Peyer's patch (tissue), 4 donors: ENCODE measurements around the gene GABRR3. TPM values are rescaled to one million over a fixed set of nuclear protein-coding genes. Genes with fewer than 3 reads are reported as not detected.

ENCODE experiments used
- DNase-seq, 3 donors: peaks; one replicate each; pipeline ENCODE4 v3.0.0-alpha.2; 2017 to 2019
- H3K27ac ChIP-seq, 4 donors: fragments of 200-600 bp; sonication (generic); one replicate each; pipeline ENCODE4 v1.5.1; 2016 to 2019
- H3K27me3 ChIP-seq, 2 donors: fragments of 200-600 bp; sonication (generic); one replicate each; pipeline ENCODE4 v1.5.1; 2019
- H3K36me3 ChIP-seq, 3 donors: fragments of 200-600 bp; sonication (generic); one replicate each; pipeline ENCODE4 v1.5.1; 2016 to 2019
- H3K4me1 ChIP-seq, 4 donors: fragments of 200-600 bp; sonication (generic); one replicate each; pipeline ENCODE4 v1.5.1; 2016 to 2019
- H3K4me3 ChIP-seq, 4 donors: fragments of 200-600 bp; sonication (generic); 1 replicate in 3 of 4; 2 replicates in 1 of 4; pipeline ENCODE4 v1.5.1; 2016 to 2019; ENCODE audit warnings: mild to moderate bottlenecking in 1 of 4
- H3K9me3 ChIP-seq, 4 donors: fragments of 200-600 bp; sonication (generic); one replicate each; pipeline ENCODE4 v1.5.1; 2016 to 2019; ENCODE audit warnings: mild to moderate bottlenecking in 1 of 4
- CTCF ChIP-seq, 6 experiments: fragments of 450-650 bp in 4 of 6; fragments of 200-600 bp in 2 of 6; sonication (generic) in 1 of 6; IDR thresholded peaks; one replicate each; pipeline ENCODE4 v1.5.1; 2017 to 2019; ENCODE audit warnings: antibody characterized with exemption in 6 of 6, mild to moderate bottlenecking in 3 of 6, moderate library complexity in 1 of 6
- POLR2A ChIP-seq, 2 donors: fragments of 450-650 bp; IDR thresholded peaks; one replicate each; pipeline ENCODE4 v1.5.1; 2017; ENCODE audit warnings: antibody characterized with exemption in 2 of 2, mild to moderate bottlenecking in 2 of 2, moderate library complexity in 2 of 2
- total RNA-seq, 4 donors: library from RNA; depleted of rRNA; stranded (reverse); fragments of >200 nt; gene quantifications; one replicate each; pipeline ENCODE4 v1.1.0, GENCODE V29; 2016

The GABRR3 gene
- total RNA-seq, 4 donors from 2014 or later: not detected

DNA sequence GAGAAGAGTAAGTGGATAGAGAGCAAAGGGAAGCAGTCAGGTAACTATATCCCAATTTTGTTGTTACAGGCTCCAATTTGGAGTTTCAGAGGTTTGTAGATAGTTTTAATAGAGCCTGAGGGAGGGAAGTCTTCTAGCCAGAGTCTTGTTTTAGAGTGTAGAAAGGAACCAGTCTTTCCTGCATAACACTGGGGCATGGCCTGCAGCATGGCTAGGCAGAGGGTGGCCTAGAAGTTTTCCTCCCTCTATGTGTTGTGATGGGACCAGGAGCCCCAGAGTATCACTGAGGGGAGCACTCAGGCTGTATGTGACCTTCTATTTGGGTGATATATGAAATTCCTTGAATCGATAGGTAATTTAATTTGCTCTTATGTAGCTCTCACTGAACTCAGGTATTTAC lies 22.5 kb upstream of the GABRR3 start:
- no peak overlapping the region for H3K4me3 ChIP-seq
- H3K4me1 ChIP-seq: no peaks in the 10 kb centered on the region
- no peaks in the 10 kb centered on the region for H3K9me3 ChIP-seq
- no peaks in the 10 kb centered on the region for H3K27me3 ChIP-seq
- H3K36me3 ChIP-seq: no peaks in the 10 kb centered on the region
- no peak overlapping the region for H3K27ac ChIP-seq
- no peak for DNase-seq
- TF ChIP-seq POLR2A (IDR thresholded peaks at IDR 0.05): no peak
- no peak for TF ChIP-seq CTCF (IDR thresholded peaks at IDR 0.05)

- no peaks in the 10 kb centered on the region for H3K36me3 ChIP-seq
- no peak overlapping the region for H3K4me3 ChIP-seq
- no peak for DNase-seq
- TF ChIP-seq CTCF (IDR thresholded peaks at IDR 0.05) (no peak), POLR2A (IDR thresholded peaks at IDR 0.05) (no peak)
- no peaks in the 10 kb centered on the region for H3K9me3 ChIP-seq
- H3K27me3 ChIP-seq: no peaks in the 10 kb centered on the region
- no peak overlapping the region for H3K27ac ChIP-seq
- H3K4me1 ChIP-seq: no peaks in the 10 kb centered on the region
Observed at GRCh38 chr3:98056035-98056434, 20.9 kb upstream of the GABRR3 start.

- no peaks in the 10 kb centered on the region for H3K27me3 ChIP-seq
- no peak overlapping the region for H3K27ac ChIP-seq
- H3K36me3 ChIP-seq: no peaks in the 10 kb centered on the region
- no peak for DNase-seq
- TF ChIP-seq POLR2A (IDR thresholded peaks at IDR 0.05) (no peak), CTCF (IDR thresholded peaks at IDR 0.05) (no peak)
- H3K4me3 ChIP-seq: no peak overlapping the region
- H3K4me1 ChIP-seq: no peaks in the 10 kb centered on the region
- no peaks in the 10 kb centered on the region for H3K9me3 ChIP-seq
Observed at GRCh38 chr3:98049271-98049670, 14.2 kb upstream of the GABRR3 start.

DNA sequence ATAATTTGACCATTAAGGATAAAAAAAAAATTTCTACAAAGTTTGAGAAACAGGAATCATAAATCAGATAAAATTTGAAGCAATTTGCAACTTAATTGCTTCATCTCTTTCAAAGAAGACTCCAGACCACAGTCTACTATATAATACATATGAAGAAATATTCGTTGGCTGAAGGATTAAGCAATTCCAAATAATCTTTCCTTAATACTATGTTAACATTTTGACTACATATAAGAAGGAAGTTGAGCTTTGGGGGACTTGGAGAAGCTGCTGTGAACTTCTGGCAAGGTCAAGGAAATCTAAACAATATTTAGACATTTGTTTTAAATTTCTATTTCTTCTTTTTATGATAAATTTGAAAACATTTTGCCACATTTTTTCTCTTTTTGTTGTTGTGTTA lies 13.5 kb upstream of the GABRR3 start:
- DNase-seq: no peak
- H3K4me3 ChIP-seq: no peak overlapping the region
- no peak overlapping the region for H3K27ac ChIP-seq
- no peaks in the 10 kb centered on the region for H3K36me3 ChIP-seq
- no peaks in the 10 kb centered on the region for H3K4me1 ChIP-seq
- H3K27me3 ChIP-seq: no peaks in the 10 kb centered on the region
- TF ChIP-seq POLR2A (IDR thresholded peaks at IDR 0.05): no peak
- TF ChIP-seq CTCF (IDR thresholded peaks at IDR 0.05): no peak
- H3K9me3 ChIP-seq: no peaks in the 10 kb centered on the region

DNA sequence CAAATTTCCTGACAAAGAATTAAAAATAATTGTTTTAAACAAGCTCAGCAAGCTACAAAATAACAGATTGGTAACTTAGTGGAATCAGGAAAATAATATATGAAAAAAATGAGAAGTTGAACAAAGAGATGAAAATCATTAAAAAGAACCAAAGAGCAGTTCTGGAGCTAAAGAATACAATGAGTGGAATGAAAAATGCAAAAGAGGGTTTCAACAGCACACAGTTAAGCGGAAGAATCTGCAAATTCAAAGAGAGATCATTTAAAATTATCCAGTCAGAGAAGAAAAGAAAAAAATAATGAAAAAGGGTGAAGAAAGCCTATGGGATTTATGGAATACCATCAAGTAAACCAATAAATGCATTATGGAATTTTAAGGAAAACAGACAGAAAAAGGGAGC lies 6.2 kb upstream of the GABRR3 start:
- TF ChIP-seq POLR2A (IDR thresholded peaks at IDR 0.05): no peak
- no peaks in the 10 kb centered on the region for H3K27me3 ChIP-seq
- H3K27ac ChIP-seq: no peak overlapping the region
- no peaks in the 10 kb centered on the region for H3K9me3 ChIP-seq
- H3K4me1 ChIP-seq: no peaks in the 10 kb centered on the region
- no peak for DNase-seq
- no peak overlapping the region for H3K4me3 ChIP-seq
- H3K36me3 ChIP-seq: no peaks in the 10 kb centered on the region

DNA sequence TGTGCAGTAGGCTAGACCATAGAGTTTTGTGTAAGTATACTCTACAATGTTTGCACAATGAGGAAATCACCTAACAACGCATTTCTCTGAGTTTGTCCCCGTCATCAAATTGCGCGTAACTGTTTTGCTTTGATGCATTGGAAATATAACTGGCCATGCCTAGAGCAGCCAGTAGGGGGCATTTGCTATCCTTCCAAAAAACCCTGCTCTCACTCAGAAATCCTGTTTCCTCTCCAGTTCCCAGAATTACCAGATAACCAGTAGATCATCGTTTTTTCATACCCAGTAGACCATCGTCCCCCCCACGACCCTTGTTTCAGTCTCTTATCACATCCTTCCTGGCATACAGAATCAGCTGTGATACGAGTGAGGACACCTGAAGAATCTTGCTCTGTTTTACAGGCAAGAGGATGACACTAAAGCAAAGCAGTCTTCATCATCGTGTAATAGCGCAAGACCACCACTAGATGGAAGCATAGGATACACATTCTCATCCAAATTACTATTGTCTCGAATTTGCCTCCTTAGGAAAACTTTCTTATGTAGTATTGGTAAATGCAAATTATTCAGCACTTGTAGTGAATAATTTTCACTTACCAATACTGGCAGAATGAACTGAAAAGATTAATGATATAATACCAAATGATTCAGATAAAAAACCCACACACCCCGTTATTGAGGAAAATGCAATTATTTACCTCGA lies 4.4 kb upstream of the GABRR3 start:
- no peak overlapping the region for H3K27ac ChIP-seq
- peak overlapping the region in 2 of 4 donors; percentile 27 to 41 for H3K4me3 ChIP-seq

More for the DNA sequence above, 4.4 kb upstream of the GABRR3 start:
- peak in 2 of 3 donors; percentile 58 to 79 for DNase-seq
- Histone ChIP-seq H3K9me3 (no peaks in the 10 kb centered on the region), H3K36me3 (no peaks in the 10 kb centered on the region), H3K27me3 (no peaks in the 10 kb centered on the region), H3K4me1 (no peaks in the 10 kb centered on the region)
- TF ChIP-seq CTCF (IDR thresholded peaks at IDR 0.05) (peak; percentile 65 to 89 (median 83)), POLR2A (IDR thresholded peaks at IDR 0.05) (no peak)
